GM19463 (cell line): Measurements from ENCODE around the gene SCRN2.

Source experiments
- ATAC-seq: cut with Tn5 transposase; IDR thresholded peaks from one replicate; pipeline ENCODE4 v1.9.1; 2021; ENCODE audit warnings: mild to moderate bottlenecking, moderate library complexity; ENCODE audit not compliant: unreplicated experiment

SCRN2 gene

GRCh38 chr17:47808036-47808829 lies 32.8 kb downstream of the SCRN2 start:
- no peak for ATAC-seq

DNA sequence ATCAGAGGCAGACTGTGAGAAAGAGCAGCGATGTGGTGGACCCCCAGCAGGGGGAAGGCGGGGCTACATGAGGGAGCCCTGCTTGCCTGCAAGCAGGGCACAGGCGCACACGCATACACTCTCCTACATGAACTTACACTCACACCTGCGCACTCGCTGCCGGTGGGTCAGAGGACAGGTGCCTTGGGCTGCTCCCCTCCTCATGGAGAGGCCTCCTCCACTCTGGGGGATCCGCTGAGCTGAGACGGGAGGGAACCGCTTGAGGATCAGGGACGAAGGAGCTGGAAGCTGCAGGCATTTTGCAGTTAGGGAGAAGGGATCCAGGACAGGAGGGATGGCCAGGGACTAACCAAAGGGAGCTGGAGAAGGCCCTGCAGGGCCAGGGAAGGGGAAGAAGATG lies 33.7 kb downstream of the SCRN2 start:
- no peak for ATAC-seq

- ATAC-seq: no peak
Measured at GRCh38 chr17:47806913-47807255, 34.2 kb downstream of the SCRN2 start.

- no peak for ATAC-seq
Measured at GRCh38 chr17:47806026-47806912, 34.8 kb downstream of the SCRN2 start.

DNA sequence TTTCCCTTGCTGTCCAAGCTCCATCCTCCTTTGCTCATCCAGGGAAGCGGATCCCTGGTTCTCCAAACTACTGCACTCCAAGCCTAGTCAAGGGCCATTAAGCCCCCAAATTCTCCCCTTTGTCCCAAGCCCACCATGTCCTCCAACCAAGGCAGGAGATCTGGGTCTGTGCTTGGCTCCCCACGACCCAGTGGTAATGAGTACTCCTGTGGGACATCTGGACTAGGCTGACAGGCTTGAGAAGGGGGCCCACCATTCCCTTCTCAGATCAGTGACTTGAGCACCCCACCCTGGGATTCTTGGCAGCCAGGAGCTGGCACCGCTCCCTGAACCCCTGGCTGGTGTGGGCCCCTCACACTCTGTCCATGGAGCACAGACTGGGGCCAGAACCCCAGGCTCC lies 36.6 kb downstream of the SCRN2 start:
- no peak for ATAC-seq

DNA sequence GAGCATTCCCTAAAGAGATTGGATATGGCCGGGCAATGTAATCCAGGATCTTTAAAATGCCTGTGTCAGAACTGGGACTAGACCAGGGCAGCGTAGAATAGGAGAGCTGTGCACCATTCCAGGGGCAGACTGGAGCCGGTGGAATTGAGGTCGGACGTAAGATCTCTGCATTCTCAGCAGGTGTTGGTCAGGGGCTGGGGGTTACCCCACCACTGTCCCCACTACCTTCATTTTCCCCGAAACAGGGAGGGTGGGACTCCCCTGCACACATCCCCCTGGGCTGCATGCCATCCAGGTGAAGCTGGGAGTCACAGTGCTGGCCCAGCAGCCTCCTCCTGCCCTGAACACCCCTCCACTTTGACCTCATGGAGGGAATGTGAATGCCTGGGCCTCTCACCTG lies 37.3 kb downstream of the SCRN2 start:
- ATAC-seq: no peak

DNA sequence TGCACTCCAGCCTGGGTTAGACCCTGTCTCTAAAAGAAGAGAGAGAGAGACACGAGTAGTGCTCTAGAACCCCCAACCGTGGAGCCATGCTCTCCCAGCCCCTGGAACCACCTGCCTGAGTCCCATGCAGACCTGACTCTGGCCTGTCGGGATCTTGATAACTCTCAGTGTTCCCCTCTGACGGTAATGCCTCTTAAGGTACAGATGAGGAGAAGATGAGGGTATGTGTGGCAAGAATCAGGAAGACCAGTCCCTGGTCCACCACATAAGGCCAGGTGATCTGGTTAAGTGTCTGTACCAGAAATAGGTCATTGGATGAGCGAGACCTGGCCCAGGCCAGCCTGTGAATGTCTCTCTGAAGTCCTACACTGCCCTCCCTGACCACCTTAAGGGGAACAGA lies 37.9 kb downstream of the SCRN2 start:
- no peak for ATAC-seq

DNA sequence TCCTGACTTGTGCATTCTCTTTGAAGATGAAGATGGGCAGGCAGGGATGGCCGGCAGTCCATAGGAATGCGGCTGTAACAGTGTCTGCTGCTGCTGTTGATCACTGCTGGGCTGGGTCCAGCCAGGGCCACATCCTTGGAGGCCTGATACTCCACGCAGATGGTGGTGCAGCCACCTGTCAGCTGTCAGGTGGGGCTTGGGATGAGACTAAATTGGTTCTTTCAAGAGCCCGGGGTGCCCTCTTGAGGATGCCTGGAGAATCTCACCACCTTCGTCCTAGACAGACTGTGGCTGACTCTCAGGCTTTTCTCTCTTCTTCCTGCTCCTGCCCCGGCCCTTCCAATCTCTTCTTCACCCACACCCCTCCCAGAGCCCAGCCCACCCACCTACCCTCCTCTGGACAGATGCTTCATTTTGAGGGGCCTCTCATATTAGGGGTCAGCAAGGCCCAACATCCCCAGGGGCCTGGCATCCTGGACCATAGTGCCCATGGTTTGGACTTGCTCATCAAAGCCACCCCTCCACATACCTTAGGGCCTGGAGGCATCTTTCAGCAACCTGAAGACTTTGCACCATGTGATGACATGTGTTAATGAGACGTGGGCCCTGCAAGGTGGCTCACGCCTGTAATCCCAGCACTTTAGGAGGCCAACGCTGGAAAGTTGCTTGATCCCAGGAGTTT lies 38.6 kb downstream of the SCRN2 start:
- no peak for ATAC-seq

DNA sequence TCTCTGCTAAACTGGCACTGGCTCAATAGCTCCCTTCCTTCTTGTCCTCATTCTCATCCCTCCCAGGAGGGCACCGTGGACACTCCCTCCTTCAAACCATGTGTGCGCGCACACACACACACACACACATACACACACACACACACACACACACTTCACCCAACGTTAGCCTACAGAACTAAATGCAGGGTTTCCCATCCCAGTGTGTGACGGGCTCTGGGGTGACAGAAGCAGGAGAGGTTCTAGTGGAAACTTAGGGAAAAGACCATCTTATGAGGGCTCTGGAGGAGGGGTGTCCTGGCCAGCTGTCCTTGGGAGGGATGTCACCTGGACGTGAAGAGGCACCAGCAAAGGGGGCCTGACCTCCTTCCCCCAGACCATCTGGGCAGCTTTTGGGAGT lies 39.2 kb downstream of the SCRN2 start:
- no peak for ATAC-seq

GRCh38 chr17:47801176-47801765 lies 39.8 kb downstream of the SCRN2 start:
- ATAC-seq: no peak

DNA sequence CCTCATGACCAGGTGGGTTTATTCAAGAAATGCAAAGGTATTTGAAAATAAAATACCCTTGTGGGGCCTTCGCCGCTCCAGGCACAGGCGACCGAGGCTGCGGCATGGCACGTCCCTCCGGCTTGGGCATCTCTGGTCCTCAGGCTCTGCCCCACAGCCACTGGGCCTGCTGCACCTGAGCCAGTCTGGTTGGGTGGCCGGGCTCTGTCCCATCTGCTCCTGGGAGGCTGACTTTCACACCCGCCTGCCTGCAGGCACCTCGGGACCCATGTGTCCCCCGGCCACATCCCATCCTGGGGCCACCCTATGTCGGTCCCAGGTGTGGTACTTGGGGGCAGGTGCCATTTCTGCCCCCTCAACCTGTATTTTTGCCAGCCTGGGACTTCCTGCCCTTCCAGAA lies 40.4 kb downstream of the SCRN2 start:
- ATAC-seq: no peak

DNA sequence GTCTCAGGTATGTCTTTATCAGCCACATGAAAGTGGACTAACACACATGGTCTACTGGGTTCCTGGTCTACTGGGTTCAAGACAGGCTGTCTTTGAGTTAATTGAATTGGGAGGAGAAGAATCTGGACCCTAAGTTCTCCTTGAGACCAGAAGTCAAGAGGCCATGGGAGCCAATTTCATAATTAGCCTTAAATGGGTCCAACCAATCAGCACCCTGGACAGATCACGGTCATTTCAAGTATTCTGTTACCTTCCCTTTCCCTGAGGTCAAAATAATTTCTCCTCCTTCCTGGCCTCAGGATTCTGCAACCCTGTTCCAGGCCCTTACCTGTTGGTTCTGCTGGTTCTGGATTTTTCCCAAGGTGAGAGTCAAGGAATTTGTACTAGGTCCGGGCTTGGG lies 43.3 kb downstream of the SCRN2 start:
- no peak for ATAC-seq

DNA sequence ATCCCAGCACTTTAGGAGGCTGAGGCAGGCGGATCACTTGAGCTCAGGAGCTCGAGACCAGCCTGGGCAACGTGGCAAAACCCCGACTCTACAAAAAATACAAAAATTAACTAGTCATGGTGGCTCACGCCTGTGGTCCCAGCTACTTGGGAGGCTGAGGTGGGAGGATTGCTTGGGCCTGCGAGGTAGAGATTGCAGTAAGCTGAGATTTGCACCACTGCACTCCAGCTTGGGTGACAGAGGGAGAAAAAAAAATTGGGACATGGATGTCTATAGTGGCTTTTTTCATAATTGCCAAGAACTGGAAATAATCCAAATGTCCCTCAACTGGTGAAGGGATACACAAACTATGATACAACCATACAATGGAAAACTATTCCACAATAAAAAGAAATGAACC lies 48.1 kb downstream of the SCRN2 start:
- no peak for ATAC-seq

GRCh38 chr17:47792457-47792856 lies 48.6 kb downstream of the SCRN2 start:
- ATAC-seq: no peak

DNA sequence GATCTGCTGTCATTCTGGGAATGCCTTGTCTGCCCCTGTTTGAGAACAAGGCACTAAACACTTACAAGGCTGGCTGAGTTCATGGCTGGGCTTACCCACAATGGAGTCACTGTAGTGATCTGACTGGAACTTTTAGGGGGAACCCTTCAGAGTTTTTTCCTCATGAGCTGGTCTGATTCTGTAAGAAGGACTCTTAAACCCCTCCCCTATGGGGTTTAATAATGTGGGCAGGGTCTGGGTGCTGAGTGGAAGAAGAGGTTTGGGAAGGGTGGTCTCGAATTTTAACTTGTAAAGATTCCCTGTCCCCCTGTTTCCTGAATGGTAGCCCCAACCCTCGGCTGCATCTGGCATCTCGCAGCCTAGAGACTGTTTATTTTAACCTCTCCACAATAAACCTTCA lies 50.0 kb downstream of the SCRN2 start:
- no peak for ATAC-seq

- no peak for ATAC-seq
Measured at GRCh38 chr17:47789611-47790561, 51.2 kb downstream of the SCRN2 start.
